GM19397 (cell line): ENCODE measurements around the gene PPIC.

Experiments used
- ATAC-seq: cut with Tn5 transposase; IDR thresholded peaks from one replicate; pipeline ENCODE4 v1.9.1; 2021; ENCODE audit warnings: mild to moderate bottlenecking, moderate library complexity; ENCODE audit not compliant: unreplicated experiment

The PPIC gene

DNA sequence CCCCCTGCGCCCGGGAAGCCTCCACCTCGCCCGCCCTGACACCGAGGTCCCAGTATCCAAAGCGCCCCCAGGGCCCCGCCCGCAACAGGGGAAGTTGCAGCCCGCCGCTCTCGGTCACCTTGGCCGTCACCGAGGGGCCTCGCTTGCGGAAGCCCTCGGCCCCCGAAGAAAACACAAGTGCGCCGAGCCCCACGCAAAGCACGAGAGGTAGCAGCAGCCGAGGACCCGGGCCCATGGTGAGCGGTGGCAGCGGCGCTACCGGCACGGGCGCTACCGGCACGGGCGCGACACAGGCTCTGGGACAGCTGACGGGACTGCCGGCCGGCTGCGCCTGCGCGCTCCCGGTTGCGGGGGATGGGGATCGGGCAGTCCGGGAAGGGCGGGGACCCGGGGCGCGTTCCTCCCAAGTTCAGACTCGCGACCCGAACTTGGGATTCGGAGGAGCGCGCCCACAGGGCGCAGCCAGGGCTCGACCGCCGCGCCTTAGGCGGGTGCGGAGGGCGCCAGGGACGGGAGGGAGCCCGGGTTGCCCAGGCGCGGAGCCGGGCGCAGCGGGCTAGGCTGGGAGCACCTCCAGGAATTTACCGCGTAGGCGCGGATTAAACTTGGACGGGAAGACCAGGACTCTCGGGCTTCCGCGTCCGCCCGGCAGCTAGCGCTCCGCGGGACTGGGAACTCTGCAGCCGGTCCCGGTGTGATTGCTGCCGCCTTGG is at the start of gene PPIC:
Gene PPIC, minus strand, starts transcription at position 335 of the 713 bp plus-strand sequence. Its CDS starts 100 bp downstream, at position 235.
- peak; percentile 56 for ATAC-seq

DNA sequence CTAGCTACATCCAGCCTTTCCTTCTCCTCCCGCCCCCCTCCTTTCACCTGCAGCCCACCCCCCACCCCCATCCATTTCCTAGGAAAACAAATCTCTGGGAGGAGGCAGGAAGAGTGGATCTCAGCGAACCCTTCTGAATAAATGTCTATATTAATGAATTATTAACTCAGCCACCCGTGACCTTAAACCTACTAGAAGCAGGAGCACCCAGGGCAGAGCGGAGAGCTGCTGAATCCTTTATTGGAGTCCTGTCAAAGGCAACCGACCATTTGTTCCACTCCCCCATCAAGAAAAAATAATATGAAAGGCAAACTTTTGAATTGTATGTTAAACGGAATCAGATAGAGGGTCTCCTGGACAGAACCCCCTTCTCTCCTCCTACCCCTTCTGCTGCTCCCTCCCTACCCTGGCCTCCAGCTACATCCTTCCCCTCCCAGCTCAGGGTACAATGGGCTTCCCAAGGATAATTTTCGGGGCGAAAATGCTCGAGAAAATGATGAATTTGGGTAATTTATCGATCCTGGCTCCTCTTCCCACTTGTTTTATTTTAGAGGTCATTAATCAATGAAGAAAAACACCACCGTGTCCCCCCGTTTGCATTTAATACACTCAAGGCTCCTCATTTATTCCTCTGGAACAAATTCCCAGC is 49.2 kb upstream of the PPIC start:
- no peak for ATAC-seq

DNA sequence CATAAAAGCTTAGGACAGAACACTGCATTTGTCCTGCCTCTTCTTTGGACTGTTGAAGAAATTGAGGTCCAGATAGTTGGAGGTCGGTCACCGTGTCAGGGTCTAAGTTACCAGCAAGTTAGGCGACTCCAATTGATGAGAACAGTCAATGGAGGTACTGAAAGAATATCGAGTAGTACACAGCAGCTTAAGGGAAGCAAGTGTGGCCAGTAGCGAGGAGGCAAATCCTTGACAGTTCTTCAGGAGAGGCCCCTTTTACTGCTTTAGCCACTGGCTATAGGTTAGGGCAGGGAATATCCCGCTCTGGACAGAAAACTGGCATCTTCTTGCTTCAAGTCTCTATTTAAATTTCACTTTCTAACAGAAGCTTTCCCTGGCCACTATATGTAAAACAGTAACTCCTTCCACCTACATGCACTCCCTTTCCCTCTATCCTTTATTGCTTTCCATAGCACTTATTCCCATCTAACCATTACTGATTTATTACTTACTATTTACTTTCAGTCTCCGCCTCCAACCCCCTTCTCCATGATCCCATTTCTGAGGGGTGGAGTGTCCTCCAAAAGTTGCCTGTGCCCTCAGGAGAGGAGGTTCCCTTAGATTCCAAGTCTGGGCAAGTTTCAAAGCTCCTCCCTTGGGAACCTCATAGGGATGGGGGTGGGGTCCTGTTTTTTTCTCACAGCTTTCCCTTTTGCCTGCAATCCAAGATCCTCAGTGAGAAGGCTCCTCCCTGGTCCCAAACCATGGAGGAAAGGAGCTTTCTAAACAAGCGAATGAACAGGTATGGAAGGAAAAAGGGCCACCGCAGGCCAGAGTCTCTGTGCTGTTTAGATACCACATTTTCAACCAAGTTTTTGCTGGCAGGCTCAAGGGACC is 48.4 kb upstream of the PPIC start:
- no peak for ATAC-seq

DNA sequence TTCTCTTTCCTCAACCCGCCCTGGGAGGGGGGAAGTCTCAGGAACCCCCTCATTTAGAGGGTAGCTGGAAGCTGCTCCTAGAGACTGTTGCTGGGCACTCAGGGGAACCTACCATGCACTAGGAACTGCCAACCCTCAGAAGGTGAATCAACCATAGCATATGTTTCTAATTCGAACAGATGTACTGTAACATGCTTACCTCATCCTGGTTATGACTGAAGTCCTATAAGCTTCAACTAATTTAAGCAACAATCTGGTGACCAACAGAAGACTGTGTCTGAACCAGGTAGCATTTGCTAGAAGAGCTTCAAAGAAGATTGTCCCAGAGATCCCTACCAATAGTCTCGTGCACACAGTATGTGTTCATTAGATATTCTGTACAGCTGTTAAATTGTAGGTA is 46.8 kb upstream of the PPIC start:
- no peak for ATAC-seq

DNA sequence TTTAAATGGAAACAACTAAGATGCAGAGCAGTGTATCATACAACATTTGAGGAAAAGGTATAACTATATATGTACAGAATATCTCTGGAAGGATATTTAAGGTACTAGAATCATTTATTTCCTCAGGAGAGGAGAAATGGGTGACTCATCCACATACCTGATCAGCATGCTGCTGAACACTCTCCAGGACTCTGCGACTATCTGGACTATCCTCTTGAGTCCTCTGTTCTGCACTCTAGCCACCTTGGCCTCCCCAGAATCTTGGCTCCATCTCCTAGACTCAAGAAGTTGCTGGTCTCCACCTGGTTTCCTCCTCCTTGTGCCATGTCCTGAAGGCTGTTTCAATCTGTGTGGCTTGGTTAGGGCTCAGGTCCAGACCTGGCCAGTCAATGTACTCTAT is 43.7 kb upstream of the PPIC start:
- no peak for ATAC-seq

DNA sequence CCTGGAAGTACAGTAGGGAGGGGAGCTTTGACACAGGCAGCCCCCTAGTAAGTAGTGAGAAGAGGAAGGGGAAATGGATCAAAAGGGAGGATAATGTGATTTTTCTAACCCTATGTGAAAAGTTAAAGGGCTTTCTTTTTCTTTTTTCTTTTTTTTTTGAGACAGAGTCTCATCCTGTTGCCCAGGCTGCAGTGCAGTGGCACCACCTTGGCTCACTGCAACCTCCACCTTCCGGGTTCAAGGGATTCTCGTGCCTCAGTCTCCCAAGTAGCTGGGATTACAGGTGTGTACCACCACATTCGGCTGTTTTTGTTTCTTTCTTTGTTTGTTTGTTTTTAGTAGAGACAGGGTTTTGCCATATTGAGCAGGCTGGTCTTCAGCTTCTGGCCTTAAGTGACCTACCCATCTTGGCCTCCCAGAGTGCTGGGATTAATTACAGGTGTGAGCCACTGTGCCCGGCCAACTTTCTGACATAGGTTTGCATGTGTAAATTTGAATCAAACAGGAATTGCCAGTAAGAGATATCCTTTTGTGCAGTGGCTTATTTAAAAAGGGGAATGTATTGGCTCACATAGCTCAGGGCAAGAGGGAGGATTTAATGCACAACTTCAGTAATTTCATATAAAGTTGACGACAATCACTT is 39.1 kb upstream of the PPIC start:
- ATAC-seq, result no peak

DNA sequence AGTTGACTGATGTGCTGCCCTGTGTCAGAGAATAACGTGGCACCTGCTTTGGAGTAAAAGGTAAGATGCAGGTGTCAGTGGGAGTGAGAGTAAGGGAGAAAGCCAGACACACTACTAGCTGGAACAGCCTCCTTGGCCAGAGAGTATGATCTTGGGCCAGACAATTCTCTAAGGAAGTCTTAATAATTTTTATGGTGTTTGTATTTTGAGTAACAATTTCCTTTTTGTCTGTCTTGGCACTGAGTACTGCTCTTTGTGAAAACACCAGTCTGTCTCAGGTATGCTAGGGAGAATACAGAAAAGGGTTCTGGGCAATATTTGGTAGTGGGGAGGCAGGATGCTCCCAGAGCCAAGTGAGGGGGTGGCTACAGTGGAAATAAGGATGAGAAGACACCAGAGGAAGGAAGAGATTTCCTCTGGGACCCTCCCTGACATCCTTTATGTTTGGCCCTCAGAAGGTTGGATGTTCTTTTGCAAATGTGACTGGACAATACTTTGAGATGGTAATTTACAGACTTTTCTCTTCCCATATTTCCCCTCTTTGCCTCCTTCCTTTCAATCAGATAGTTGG is 31.9 kb upstream of the PPIC start:
- ATAC-seq, result no peak

DNA sequence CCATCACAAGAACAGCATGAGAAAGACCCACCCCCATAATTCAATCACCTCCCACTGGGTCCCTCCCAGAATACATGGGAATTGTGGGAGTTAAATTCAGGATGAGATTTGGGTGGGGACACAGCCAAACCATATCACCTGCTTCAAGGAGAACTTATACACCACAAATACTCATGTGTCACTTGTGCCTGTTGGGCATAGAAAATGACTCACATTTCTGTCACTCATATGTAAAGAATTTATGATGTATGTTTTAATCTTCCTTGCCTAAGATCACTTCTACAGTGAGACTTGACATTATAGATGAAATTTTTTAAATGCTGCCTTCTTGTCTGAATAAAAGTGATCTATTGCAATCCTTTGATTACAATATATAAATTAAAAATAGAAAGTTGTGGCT is 29.5 kb upstream of the PPIC start:
- ATAC-seq, result no peak

DNA sequence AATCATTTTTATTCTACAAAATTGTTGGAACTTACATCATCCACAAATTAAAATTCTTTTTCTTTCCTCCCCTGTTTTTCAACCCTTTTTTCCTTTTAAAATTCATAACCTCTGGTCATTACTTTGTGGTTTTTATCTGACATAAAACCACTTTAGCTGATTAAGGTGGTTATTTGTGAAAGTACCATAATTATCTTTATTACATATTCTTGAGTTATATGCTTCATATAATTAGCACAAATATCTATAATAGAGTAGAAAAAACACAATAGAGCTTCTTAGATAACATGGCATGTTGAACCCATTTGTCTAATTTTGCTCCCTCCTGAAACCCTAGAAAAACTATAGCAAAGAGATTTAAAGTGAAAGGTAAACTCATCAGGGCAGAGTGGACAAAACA is 22.9 kb upstream of the PPIC start:
- ATAC-seq, result no peak

DNA sequence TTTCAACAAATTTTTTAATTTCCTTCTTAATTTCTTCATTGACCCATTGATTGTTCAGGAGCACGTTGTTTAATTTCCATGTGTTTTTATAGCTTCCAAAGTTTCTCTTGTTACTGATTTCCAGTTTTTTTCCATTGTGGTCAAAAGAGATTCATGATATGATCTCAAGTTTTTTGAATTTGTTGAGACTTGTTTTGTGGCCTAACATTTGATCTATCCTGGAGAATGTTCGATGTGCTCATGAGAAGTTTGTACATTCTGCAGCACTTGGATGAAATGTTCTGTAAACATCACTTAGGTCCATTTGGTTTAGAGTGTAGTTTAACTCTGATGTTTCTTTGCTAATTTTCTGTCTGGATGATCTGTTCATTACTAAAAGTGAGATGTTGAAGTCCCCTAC is 14.7 kb upstream of the PPIC start:
- no peak for ATAC-seq

DNA sequence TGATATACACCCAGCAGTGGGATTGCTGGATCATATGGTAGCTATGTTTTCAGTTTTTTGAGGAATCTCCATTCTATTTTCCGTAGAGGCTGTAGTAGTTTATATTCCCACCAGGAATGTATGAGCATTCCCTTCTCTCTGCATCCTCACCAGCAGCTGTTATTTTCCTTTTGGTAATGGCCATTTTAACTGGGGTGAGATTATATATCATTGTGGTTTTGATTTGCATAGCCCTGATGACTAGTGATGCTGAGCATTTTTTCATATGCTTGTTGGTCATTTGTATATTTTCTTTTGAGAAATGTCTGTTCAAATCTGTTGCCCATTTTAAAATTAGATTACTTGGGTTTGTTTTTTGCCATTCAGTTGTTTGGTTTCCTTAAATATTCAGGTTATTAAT is 11.2 kb upstream of the PPIC start:
- ATAC-seq, result no peak

DNA sequence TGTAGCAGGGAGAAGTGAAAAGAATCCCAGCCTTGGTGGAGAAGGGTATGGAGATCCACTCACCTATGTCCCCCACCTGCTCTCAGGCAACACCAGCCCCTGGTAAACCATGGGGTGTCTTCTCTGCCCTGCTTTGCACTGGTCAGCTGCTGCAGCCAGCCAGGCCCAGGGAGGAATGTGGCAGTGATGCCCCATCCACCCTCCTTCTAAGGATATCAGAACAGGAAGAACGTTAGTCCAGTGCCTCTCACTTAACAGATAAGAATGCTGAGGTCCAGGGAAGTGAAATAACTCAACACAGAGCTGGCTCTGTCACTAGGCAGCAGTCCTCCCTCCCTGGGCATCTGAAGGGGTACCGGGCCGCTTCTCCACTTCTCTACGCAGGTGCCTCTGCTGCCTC is 9.7 kb upstream of the PPIC start:
- no peak for ATAC-seq

DNA sequence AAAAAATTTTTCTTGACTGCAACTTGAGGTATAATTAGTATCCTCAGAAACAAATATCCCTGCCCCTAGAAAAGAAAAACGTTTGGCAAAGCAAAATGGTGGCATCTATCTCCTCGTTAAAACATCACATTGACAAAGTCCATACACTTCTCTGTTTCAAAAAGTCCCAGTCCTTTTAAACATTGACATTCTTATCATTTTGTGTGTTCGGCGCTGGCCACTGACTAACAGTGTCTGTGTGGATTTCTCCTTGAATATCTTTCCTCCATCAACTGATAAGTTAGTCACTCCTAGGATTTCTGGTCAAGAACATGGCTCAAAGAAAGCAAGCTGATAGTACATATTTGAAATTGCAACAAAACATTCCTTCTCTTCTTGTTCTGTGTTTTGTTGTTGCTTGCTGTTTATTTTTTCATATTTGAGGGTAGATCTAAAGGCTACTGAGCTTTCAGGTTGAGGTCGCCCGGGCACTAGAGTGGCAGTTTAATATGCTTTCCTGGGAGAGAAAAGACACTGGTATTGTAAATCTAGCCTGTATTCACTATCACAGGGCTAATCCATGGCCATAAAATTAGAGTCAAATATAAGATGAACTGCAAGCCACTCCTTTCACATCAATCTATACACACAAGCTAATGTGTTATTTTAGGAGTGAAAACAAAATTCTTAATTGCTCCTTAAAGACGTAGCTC is 8.5 kb upstream of the PPIC start:
- no peak for ATAC-seq

DNA sequence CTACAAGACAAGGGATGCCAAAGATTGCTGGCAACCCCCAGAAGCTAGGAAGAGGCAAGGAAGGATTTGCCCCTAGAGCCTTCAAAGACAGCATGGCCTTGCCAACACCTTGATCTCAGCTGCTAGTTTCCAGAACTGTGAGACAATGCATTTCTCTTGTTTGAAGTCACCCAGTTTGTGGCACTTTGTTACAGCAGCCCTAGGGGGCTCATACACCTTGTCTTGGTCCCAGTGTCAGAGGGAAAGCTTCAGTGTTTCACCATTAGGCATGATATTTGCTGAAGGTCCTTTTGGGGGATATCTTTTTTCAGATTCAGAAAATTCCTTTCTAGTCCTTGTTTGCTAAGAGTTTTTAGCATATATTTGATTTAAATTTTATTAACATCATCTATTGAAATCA is 3.1 kb upstream of the PPIC start:
- ATAC-seq, result no peak

DNA sequence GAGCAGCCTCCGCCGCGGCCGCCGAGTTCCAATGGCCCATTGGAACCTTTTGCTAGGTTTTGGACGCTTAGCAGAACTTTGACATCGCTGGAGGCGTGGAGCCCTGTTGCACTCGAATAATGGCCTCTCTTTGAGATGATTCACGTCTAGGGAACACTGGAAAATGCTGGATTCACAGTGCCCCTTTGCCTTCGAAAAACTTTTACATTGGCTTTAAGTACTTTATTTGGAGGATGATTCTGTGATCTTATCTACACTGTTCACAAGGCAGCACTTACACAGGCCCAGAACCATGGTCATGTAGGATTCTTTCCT is 536 bp upstream of the PPIC start:
- ATAC-seq, result no peak

DNA sequence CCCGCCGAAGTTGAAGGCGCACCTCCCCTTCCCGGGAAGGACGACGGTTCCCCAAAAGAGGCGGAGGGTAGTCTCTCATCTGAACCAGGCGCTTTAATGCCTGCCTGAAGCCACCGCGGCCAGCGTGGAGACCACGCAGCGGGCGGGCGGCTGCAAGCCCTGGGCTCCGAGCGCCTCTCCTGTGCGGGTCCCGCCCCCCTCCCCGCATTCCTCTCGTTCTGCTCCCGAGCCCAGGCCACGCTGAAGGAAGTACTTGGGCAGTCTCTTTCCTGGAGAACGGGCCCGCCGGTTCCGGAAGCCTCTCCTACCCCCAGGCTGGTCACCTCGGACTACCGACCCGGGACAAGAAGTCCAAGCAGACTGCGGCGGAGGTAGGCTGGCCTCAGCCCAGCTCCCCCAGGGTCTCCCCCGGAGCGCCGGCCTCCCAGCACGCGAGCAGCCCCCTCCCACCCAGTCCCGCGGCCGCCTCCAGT is 571 bp downstream of the PPIC start:
- ATAC-seq, result peak; percentile 25

DNA sequence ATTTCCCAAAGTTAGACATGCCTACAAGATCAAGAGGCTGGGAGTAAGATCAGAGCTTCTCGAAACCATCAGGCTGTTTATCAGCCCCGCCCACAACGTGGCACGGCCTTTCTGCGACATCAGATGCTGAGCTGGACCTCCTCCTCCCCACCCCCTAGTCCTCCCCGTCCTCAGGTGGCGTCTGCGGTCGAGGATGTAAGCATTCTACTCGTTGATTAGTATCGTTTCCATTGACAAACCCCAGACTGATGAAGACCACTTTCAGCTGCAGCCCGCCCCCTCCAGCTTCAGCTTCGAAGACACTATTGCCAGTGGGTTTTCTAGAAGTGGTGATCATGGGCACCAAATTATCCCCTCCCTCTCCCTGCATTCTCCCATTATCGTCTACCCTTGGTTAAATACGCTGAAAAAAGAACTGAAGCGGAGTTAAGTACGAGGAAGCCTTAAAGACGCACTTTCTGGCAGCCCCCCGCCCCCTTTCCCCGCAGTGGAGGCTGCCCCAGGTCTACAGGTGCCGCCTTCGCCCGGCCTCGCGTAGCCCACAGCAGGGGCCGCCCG is 1.1 kb downstream of the PPIC start:
- ATAC-seq, result no peak

DNA sequence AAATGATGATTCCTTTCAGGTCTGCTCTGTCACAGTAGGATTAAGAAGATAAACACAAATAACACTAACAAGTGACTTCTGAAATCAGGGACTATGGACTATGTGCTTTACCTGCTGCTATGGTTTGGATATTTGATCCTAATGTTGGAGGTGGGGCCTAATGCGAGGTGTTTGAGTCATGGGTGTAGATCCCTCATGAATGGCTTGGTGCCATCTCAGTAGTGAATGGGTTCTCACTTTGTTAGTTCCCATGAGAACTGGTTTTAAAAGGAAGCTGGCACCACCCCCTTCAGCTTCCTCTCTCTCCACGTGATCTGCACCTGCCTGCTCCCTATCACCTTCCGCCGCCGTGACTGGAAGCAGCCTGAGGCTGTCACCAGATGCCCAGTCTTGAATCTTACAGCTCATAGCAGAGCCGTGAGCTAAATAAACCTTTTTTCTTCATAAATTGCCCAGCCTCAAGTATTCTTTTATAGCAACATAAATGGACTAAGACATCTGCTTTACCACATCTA is 3.3 kb downstream of the PPIC start:
- no peak for ATAC-seq

DNA sequence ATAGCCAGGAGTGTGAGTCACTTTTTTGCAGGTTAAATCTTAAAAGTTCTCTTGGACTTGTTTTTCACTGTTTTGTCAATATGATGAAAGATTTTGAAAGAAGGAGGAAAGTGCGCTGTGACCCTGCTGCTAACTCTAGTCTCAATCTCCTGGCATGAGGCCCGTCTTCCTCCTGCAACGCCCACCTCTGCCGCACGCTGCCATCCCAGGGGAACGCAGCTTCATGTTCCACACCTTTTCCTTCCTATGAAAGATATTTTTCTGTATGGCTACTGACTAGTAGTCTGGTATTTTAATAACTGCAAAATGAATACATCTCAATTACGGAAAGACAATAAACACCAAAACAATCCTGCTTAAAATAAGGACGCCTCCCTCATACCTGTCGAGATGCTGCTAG is 8.3 kb downstream of the PPIC start:
- ATAC-seq, result no peak

DNA sequence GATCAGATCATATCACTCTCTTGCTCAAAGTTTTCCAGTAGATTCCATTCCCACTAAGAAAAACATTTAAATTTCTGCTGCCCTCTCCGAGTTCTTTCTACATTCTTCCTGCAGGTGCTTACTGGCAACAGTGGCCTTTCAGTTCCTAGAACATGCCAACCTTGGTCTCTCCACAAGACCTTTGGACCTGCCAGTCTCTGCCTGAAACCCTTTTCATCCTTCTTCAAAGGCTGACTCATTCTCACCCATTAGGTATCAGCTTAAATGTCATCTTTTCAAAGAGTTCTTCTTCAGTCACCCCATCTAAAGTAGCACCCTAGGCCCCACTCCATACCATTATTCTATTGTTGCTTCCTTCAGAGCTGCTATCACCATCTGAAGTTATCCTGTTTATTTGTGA is 21.8 kb downstream of the PPIC start:
- no peak for ATAC-seq
